ENCODE data around the gene HDLBP.

DNA sequence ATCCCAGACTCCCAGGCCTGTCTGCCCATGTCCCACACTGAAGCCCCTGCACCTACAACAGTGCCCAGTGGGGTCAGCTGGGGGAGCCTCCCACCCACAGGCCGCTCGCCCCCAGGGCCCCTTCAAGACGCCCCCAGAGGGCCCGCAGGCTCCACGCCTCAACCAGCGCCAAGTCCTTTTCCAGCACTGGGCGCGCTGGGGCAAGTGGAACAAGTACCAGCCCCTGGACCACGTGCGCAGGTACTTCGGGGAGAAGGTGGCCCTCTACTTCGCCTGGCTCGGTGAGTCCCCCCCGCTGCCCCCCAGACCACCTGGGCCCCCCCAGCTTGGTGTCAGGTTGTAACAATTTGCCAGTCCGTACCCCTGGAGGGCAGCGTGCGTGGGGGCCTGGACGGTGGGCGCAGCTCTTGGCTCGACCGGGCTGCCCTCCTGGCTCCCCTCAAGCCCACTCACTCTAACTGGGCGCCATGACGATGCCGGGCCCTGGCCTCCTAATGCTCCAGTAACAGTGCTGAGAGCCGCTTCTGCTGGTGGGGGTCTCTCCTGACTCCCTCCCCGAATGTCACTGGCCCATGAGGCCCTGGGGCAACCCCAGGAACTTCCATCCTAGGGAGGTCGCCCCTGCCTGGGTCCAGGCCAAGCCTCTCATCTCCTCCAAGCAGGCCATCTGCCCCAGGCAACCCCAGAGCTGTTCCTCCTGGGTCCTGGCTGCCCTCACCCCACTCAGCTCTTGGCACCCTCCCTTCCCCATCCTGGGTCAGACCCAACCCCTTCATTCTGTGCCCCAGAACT, 112.1 kb downstream of the HDLBP start:
- TF ChIP-seq POLR2AphosphoS5 (IDR thresholded peaks at IDR 0.05; ENCODE audit: insufficient read depth in 1 of 2, low read depth in 1 of 2): no peak
- TF ChIP-seq, protein P1, sequence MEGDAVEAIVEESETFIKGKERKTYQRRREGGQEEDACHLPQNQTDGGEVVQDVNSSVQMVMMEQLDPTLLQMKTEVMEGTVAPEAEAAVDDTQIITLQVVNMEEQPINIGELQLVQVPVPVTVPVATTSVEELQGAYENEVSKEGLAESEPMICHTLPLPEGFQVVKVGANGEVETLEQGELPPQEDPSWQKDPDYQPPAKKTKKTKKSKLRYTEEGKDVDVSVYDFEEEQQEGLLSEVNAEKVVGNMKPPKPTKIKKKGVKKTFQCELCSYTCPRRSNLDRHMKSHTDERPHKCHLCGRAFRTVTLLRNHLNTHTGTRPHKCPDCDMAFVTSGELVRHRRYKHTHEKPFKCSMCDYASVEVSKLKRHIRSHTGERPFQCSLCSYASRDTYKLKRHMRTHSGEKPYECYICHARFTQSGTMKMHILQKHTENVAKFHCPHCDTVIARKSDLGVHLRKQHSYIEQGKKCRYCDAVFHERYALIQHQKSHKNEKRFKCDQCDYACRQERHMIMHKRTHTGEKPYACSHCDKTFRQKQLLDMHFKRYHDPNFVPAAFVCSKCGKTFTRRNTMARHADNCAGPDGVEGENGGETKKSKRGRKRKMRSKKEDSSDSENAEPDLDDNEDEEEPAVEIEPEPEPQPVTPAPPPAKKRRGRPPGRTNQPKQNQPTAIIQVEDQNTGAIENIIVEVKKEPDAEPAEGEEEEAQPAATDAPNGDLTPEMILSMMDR (IDR thresholded peaks at IDR 0.05): no peak
